ENCODE results near the gene SEZ6. TPM values are rescaled to one million over a fixed set of nuclear protein-coding genes. Genes with fewer than 3 reads are reported as not detected.
A peak's percentile ranks its signal among the peaks of the same experiment; 100 is the strongest.
"Not testable (repeated sequence)": the region's sequence is repeated elsewhere in the genome, so short reads cannot be mapped to it uniquely, and the experiment has no call there.

Gene SEZ6
- total RNA-seq, 2 donors from 2014 or later: not detected

DNA sequence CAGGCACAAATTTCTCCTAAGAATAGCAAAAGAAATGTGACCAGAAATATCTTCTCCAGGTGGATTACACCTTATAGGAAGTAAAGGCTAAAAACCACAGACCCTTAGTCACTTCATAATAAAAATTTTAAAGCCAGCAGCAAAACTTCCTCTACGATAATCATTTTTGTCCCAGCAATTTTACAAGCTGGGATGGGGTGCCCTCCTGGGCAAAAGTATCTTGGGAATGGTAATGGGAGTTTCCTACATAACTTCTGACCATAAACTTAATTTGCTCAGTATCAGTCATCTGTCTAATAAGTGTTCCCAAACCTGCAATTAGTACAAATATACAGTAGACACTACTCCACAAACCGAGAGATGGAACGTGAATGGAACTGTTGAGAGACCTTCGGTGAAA, 57.5 kb downstream of the SEZ6 start:
- Mint-ChIP-seq H3K9me3 (no peaks in the 10 kb centered on the region), H3K27me3 (no peaks in the 10 kb centered on the region), H3K36me3 (no peaks in the 10 kb centered on the region), H3K27ac (peak overlapping the region; percentile 89 to 95), H3K4me1 (ENCODE audit: low read depth in 2 of 2) (peaks cover 32 to 40% of the 10 kb centered on the region in 2 donors), H3K4me3 (peak overlapping the region; percentile 96)
- DNase-seq (ENCODE audit: low spot score): no peak
- ATAC-seq: no peak

DNA sequence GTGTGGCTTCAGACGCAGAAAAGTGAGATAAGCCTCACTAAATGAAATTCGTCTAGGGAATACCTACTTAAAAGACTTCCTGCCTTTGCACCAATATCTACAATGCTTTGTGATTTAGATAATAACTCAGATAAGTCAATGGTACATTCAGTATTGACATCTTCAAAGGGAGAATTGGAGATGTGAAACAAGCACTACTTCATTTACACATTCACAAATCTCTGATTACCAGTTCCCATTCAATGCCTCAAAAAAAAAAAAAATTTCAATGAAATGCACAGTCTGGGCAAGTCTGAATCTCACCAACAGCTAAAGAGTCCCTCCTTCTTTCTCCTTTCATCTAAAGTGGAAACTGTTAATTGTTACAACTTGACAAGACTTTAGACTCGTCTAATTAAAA, 58.2 kb downstream of the SEZ6 start:
- peak overlapping the region; percentile 96 for H3K4me3 Mint-ChIP-seq
- no peaks in the 10 kb centered on the region for H3K9me3 Mint-ChIP-seq
- H3K27me3 Mint-ChIP-seq: no peaks in the 10 kb centered on the region
- H3K4me1 Mint-ChIP-seq (ENCODE audit: low read depth in 2 of 2): peaks cover 32 to 40% of the 10 kb centered on the region in 2 donors
- no peaks in the 10 kb centered on the region for H3K36me3 Mint-ChIP-seq
- no peak for ATAC-seq
- no peak for DNase-seq (ENCODE audit: low spot score)
- peak overlapping the region; percentile 89 to 95 for H3K27ac Mint-ChIP-seq

DNA sequence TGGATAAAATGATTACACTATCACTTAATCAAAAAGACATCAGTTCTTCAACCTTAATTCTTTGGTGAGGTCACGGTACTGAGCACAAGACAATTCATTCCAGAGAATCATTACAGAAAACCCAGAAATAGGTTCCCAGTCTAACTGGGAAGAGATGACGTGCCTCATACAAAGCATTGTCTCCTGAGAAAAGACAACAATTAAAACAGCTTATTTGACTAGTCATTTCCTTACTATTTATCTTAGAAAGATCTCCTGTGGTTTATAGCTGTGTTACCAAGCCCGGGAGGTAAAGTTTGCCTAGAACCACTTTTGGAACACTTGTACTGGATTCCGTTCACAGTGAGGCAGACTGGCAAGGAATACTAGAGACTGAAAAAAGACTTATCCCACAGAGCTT, 59.6 kb downstream of the SEZ6 start:
- Mint-ChIP-seq H3K27ac (peak overlapping the region; percentile 71 to 83), H3K4me1 (ENCODE audit: low read depth in 2 of 2) (peaks cover 36 to 47% of the 10 kb centered on the region in 2 donors), H3K9me3 (no peaks in the 10 kb centered on the region), H3K4me3 (peak overlapping the region; percentile 61), H3K36me3 (no peaks in the 10 kb centered on the region), H3K27me3 (no peaks in the 10 kb centered on the region)
- ATAC-seq: no peak
- no peak for DNase-seq (ENCODE audit: low spot score)

DNA sequence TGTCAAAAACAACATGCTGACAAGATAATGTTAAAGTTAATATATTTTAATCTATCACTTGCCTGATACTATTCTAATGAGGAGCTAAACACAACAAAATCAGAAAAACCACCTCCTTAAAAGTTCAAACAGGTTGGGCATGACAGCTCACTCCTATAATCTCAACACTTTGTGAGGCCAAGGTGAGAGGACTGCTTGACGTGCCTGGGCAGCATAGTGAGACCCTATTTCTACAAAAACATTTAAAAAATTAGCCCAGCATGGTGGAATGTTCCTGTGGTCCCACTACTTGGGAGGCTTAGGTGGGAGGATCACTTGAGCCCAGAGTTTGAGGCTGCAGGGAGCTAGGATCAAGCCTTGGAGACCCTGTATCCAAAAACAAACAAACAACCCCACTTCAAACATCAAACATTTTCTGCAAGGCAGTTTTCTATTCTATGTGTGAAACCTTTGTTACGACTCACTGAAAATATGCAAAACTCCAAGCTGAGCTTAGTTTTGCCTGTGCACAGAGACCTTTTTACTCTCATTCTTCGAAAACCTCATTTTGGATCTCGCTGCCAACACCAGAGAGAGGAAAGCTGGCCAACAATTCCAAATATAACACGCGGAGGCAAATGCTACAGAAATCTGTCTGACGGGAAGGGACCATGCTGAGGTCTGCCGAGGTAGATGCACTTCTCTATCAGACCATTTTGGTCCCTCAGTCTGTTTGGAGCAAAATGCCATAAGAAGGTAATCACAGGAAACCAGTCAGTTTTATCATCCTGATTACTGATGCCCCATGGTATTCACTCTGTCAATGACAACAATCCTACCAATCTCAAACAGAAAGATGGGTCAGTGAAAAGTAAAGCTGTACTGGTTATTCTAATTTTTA, 60.7 kb downstream of the SEZ6 start:
- H3K9me3 Mint-ChIP-seq: no peaks in the 10 kb centered on the region
- peaks cover 44 to 52% of the 10 kb centered on the region in 2 donors for H3K4me1 Mint-ChIP-seq (ENCODE audit: low read depth in 2 of 2)
- DNase-seq (ENCODE audit: low spot score): no peak
- H3K4me3 Mint-ChIP-seq: peak overlapping the region; percentile 1
- peak overlapping the region; percentile 71 to 83 for H3K27ac Mint-ChIP-seq
- no peaks in the 10 kb centered on the region for H3K36me3 Mint-ChIP-seq
- no peaks in the 10 kb centered on the region for H3K27me3 Mint-ChIP-seq
- ATAC-seq: no peak

DNA sequence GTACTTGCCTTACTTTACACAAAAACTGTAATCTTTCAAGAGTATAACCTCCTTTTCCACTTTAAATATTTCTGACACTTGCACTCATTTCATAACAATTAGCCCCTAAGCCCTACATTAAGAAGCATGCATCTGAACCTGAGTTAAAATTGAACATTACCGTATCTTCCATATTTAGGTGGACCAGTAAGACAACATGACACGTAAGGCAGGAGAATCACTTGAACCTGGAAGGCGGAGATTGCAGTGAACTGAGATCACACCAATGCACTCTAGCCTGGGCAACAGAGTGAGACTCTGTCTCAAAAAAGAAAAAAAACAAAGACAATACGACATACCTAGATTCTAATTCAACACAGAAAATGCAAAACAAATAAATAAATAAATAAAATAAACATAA, 61.5 kb downstream of the SEZ6 start:
- Mint-ChIP-seq H3K4me1 (ENCODE audit: low read depth in 2 of 2) (peaks cover 50 to 57% of the 10 kb centered on the region in 2 donors), H3K9me3 (no peaks in the 10 kb centered on the region), H3K27me3 (no peaks in the 10 kb centered on the region), H3K4me3 (no peak overlapping the region), H3K36me3 (no peaks in the 10 kb centered on the region), H3K27ac (peak overlapping the region; percentile 14 to 83)
- ATAC-seq (no peak), DNase-seq (ENCODE audit: low spot score) (no peak)

DNA sequence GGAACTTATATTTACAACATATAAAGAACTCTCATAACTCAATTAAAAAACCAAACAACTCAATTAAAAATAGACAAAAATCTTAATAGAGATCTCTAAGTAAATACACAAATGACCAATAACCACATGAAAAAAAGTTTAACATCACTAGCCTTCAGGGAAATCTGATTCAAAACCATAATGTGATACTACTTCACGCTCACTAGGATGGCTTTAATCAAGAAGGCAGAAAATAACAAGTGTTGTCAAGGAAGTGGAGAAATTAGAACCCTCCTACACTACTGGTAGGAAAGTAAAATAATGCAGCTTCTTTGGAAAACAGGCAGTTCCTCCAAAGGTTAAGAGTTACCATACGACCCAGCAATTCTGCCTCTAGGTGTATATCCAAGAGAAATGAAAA, 62.9 kb downstream of the SEZ6 start:
- H3K4me1 Mint-ChIP-seq (ENCODE audit: low read depth in 2 of 2): peaks cover 51 to 55% of the 10 kb centered on the region in 2 donors
- H3K27me3 Mint-ChIP-seq: no peaks in the 10 kb centered on the region
- H3K4me3 Mint-ChIP-seq: no peak overlapping the region
- ATAC-seq (no peak), DNase-seq (ENCODE audit: low spot score) (no peak)
- H3K36me3 Mint-ChIP-seq: no peaks in the 10 kb centered on the region
- no peaks in the 10 kb centered on the region for H3K9me3 Mint-ChIP-seq
- H3K27ac Mint-ChIP-seq: no peak overlapping the region

DNA sequence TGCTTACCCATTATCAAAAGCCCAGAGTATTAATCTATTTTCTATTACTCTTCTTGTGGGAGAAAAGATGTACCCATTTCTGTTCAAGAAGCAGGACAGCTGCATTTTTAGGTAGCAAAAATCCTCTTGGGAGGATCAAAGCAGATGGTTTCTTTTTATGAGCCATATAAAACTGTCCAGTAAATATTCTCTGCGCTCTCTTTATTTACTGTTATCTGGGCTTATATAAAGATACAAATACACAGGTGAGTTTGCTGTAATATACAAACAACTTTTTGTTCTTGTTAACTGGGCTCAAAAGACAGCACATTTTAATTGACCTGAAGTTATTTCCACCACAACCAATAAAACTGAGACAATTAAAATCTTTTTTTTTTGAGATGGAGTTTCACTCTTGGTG, 64.6 kb downstream of the SEZ6 start:
- no peak overlapping the region for H3K4me3 Mint-ChIP-seq
- H3K36me3 Mint-ChIP-seq: no peaks in the 10 kb centered on the region

DNA sequence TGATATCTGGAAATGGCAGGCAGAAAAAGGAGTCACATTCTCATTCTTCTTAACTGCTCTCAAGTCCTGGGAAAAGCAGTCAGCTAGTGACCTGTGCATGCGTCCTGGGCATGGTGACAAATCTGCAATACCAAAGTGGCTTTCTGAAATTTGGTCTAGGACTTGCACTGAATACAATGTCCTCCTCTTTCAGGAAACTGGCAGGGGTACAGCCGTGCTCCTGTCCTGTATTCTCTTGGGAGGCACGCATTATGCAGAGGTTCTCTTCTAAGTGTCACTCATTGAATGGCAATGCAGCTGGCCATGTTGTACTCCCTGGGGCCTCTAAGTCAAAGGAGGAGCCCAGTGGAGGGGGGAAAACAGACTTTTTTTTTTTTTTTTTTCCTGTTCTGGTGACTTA, 65.2 kb downstream of the SEZ6 start:
- DNase-seq (ENCODE audit: low spot score) (no peak), ATAC-seq (no peak)
- no peaks in the 10 kb centered on the region for H3K27me3 Mint-ChIP-seq
- no peak overlapping the region for H3K27ac Mint-ChIP-seq
- H3K36me3 Mint-ChIP-seq: no peaks in the 10 kb centered on the region
- H3K4me1 Mint-ChIP-seq (ENCODE audit: low read depth in 2 of 2): peaks cover 55 to 63% of the 10 kb centered on the region in 2 donors
- no peaks in the 10 kb centered on the region for H3K9me3 Mint-ChIP-seq
- no peak overlapping the region for H3K4me3 Mint-ChIP-seq

More for the DNA sequence above, 64.6 kb downstream of the SEZ6 start:
- Mint-ChIP-seq H3K27ac (peak overlapping the region in 1 of 2 donors; percentile 59), H3K9me3 (no peaks in the 10 kb centered on the region), H3K27me3 (no peaks in the 10 kb centered on the region), H3K4me1 (ENCODE audit: low read depth in 2 of 2) (peaks cover 54 to 61% of the 10 kb centered on the region in 2 donors)
- ATAC-seq: no peak
- DNase-seq (ENCODE audit: low spot score): no peak

DNA sequence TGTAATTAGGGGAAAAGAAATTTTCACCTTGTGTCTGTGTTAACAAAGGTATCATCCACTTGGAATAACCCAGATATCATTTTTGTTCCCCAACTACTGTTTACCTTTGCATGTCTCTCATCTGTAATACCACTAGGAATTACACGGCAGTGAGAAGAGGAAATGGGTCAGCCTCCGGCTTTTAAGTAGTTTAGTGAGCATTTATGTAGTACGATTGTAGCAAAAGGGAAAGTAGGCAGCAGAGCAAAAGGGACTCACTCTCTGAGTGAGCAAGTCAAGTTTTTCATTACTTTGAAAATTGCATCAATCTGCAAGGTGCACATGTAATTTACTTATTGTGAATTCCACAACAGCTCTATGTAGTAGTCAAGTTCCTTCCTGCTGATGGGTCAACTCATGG, 65.7 kb downstream of the SEZ6 start:
- no peaks in the 10 kb centered on the region for H3K9me3 Mint-ChIP-seq
- H3K36me3 Mint-ChIP-seq: no peaks in the 10 kb centered on the region
- no peaks in the 10 kb centered on the region for H3K27me3 Mint-ChIP-seq
- H3K4me3 Mint-ChIP-seq: no peak overlapping the region
- ATAC-seq (no peak), DNase-seq (ENCODE audit: low spot score) (no peak)
- H3K4me1 Mint-ChIP-seq (ENCODE audit: low read depth in 2 of 2): peaks cover 56 to 61% of the 10 kb centered on the region in 2 donors
- no peak overlapping the region for H3K27ac Mint-ChIP-seq

DNA sequence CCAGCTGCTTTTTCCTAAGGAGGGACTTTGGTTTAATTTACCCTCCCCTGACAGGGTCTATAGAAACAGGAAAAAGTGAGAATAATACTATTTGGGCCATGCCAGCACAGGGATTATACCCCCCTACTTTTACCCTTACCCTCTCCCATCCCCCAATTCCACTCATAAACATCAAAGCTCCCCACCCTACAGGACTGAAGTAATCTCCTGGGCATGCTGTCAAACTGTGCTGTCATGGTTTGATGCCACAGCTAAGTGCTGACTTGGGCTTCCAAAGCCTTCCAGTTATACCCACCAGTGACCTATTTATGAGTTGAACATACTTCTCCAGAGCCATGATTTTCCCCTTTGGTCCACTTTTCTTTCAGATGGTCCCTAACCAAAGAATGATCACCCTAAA, 67.3 kb downstream of the SEZ6 start:
- Mint-ChIP-seq H3K9me3 (no peaks in the 10 kb centered on the region), H3K4me1 (ENCODE audit: low read depth in 2 of 2) (peaks cover 54 to 58% of the 10 kb centered on the region in 2 donors), H3K4me3 (no peak overlapping the region), H3K27me3 (no peaks in the 10 kb centered on the region), H3K36me3 (no peaks in the 10 kb centered on the region), H3K27ac (no peak overlapping the region)
- ATAC-seq (no peak), DNase-seq (ENCODE audit: low spot score) (no peak)

DNA sequence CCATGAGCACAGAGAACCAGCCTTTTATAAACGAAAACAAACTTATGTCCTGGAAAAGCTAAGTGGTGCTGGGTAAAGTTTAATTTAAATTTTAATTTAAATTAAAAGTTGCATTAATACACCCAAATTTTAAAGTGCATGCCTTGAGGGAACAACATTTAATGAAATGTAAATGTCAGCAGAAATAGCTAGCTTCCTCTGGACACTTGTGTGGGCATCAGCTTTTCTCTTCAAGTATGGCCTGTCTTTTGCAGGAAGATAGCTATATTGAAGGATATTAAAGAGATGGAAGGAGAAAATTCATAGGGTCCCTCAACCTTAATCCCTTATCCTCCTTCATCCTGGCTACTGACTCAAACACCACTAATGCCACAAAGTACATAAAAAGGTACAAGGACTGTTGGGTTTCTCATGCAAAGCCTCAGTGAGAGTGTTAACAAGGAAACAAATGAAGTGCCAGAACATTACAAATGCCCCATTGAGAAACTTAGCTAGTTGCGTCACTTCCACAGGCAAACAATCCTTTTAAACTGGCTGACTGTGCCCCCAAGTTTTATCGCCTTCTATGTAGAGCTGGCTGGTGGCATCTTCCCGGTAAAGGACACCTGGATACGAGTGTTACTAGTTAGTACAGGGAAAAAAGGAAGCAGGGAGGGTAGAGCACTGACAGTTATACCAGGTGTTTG, 68.6 kb downstream of the SEZ6 start:
- H3K27me3 Mint-ChIP-seq: no peaks in the 10 kb centered on the region
- peak overlapping the region; percentile 66 for H3K4me3 Mint-ChIP-seq
- peaks cover 54 to 57% of the 10 kb centered on the region in 2 donors for H3K4me1 Mint-ChIP-seq (ENCODE audit: low read depth in 2 of 2)
- H3K36me3 Mint-ChIP-seq: no peaks in the 10 kb centered on the region
- H3K9me3 Mint-ChIP-seq: no peaks in the 10 kb centered on the region
- ATAC-seq: peak; percentile 71 to 79
- DNase-seq (ENCODE audit: low spot score): no peak
- peak overlapping the region; percentile 55 to 60 for H3K27ac Mint-ChIP-seq

DNA sequence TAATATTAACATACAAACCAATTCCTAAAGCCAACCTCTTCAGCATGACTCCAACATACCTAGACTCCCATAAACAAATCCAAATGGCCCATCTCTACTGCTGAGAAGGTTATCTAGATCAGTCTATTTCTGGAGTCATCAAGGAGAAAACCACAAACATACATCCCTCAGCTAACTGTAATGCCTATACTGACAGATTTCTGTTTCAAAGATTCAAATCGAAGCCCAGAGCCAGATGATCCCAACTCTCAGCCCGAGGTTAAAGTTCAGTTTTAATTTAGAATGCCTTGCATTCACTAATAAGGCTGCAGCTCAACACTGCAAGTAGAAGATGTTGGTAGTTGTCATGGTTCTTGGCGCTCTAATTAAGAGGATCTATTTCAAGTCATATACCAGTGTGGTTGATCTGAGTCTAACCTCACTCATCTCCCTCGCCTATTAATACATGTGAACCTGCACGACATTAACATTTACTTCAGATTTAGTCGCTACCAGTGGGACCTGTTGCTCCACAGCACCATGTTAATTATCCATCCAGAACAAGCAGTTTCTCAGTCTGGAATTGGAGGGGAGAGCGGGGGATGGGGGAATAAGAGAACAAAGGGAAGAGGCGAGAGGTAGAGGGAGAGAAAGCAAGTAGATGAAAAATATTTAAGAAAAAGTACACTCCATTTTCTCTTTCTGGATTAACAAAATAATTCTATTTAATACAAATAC, 69.9 kb downstream of the SEZ6 start:
- Mint-ChIP-seq H3K9me3 (no peaks in the 10 kb centered on the region), H3K4me3 (no peak overlapping the region), H3K36me3 (no peaks in the 10 kb centered on the region), H3K27me3 (no peaks in the 10 kb centered on the region), H3K27ac (peak overlapping the region; percentile 55 to 60), H3K4me1 (ENCODE audit: low read depth in 2 of 2) (peaks cover 47 to 53% of the 10 kb centered on the region in 2 donors)
- ATAC-seq (no peak), DNase-seq (ENCODE audit: low spot score) (no peak)

DNA sequence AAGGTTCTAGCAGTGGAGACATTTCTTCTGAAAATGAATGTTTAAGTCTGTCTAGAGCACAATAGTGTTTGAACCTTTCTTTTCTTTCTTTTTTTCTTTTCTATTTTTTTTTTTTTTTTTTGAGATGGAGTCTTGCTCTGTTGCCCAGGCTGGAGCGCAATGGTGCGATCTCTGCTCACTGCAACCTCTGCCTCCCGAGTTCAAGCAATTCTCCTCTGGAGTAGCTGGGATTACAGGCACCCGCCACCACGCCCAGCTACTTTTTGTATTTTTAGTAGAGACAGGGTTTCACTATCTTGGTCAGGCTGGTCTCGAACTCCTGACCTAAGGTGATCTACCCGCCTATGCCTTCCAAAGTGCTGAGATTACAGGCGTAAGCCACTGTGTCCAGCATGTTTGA, 71.3 kb downstream of the SEZ6 start:
- not testable (repeated sequence) for DNase-seq (ENCODE audit: low spot score); H3K4me3 Mint-ChIP-seq; H3K9me3 Mint-ChIP-seq; ATAC-seq; H3K27me3 Mint-ChIP-seq; H3K36me3 Mint-ChIP-seq
- Mint-ChIP-seq H3K27ac (peak overlapping the region in 1 of 2 donors; percentile 33), H3K4me1 (ENCODE audit: low read depth in 2 of 2) (peaks cover 45 to 48% of the 10 kb centered on the region in 2 donors)

DNA sequence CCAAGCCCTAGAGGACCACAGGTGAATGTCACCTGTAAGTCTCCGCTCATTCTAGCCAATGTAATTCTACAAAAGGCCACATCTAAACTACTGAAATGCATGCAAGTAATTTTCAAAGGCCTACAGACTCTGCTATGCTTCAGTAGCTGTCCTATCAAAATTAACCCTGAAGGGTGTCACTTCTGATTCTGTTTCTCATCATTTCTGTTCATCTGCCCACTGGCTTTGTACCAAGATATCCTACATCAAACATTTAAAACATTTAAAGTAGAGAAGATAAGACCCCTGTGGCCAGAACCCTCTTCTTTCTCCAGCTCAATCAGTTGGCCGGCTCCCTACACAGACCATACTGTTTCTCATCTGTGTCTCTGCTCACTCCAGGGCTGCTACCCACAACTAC, 76.0 kb downstream of the SEZ6 start:
- Mint-ChIP-seq H3K4me3 (no peak overlapping the region), H3K36me3 (peaks cover 22% of the 10 kb centered on the region), H3K27ac (peak overlapping the region; percentile 13 to 36), H3K4me1 (ENCODE audit: low read depth in 2 of 2) (peaks cover 44 to 50% of the 10 kb centered on the region in 2 donors), H3K9me3 (peaks cover 3% of the 10 kb centered on the region), H3K27me3 (no peaks in the 10 kb centered on the region)
- DNase-seq (ENCODE audit: low spot score) (no peak), ATAC-seq (no peak)
